ENCODE measurements around the gene TUFT1. TPM values are rescaled to one million over a fixed set of nuclear protein-coding genes. Genes with fewer than 3 reads are reported as not detected.
A peak's percentile ranks its signal among the peaks of the same experiment; 100 is the strongest.

TUFT1 gene
- total RNA-seq: 100 to 1,000 TPM in 1 of 4 donors, 10 to 100 TPM in 3; 83.4 to 121 (median 91.5) TPM

GRCh38 chr1:151540021-151540981 lies at the start of gene TUFT1:
TUFT1 (plus strand) TSS chr1:151540309; CDS start chr1:151540367, 58 bp downstream.
- Histone ChIP-seq H3K9me3 (no peaks in the 10 kb centered on the region), H3K4me1 (peaks cover 42% of the 10 kb centered on the region), H3K27me3 (no peaks in the 10 kb centered on the region), H3K36me3 (no peaks in the 10 kb centered on the region), H3K27ac (peak within 1 kb of the TSS; percentile 87), H3K4me3 (peak within 1 kb of the TSS; percentile 75)
- TF ChIP-seq, protein P1, sequence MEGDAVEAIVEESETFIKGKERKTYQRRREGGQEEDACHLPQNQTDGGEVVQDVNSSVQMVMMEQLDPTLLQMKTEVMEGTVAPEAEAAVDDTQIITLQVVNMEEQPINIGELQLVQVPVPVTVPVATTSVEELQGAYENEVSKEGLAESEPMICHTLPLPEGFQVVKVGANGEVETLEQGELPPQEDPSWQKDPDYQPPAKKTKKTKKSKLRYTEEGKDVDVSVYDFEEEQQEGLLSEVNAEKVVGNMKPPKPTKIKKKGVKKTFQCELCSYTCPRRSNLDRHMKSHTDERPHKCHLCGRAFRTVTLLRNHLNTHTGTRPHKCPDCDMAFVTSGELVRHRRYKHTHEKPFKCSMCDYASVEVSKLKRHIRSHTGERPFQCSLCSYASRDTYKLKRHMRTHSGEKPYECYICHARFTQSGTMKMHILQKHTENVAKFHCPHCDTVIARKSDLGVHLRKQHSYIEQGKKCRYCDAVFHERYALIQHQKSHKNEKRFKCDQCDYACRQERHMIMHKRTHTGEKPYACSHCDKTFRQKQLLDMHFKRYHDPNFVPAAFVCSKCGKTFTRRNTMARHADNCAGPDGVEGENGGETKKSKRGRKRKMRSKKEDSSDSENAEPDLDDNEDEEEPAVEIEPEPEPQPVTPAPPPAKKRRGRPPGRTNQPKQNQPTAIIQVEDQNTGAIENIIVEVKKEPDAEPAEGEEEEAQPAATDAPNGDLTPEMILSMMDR (IDR thresholded peaks at IDR 0.05): no peak
- TF ChIP-seq POLR2A (IDR thresholded peaks at IDR 0.05) (peak; percentile 34 to 74), POLR2AphosphoS5 (IDR thresholded peaks at IDR 0.05) (peak in 1 of 3 donors; percentile 40)
- DNase-seq (ENCODE audit: low spot score in 2 of 2): peak; percentile 95 to 97
- 3% methylated on average over 51 of the region's 70 CpGs for WGBS

DNA sequence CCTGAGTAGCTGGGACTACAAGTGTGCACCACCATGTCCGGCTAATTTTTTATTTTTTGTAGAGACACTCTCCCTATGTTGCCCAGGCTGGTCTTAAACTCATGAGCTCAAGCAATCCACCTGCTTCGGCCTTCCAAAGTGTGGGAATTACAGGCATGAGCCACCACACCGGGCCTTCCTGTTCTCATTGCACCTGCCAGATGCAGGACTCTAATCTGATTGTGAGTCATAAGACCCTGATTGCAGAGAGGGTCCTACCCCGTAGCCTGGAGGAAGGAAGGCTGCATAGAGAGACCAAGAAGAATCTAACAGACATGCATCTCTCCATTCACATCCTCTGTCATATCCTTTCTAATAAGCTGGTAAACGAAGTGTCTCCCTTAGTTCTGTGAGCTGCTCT lies 48.5 kb upstream of the TUFT1 start:
- WGBS: 86% methylated on average over 5 of the region's 5 CpGs

DNA sequence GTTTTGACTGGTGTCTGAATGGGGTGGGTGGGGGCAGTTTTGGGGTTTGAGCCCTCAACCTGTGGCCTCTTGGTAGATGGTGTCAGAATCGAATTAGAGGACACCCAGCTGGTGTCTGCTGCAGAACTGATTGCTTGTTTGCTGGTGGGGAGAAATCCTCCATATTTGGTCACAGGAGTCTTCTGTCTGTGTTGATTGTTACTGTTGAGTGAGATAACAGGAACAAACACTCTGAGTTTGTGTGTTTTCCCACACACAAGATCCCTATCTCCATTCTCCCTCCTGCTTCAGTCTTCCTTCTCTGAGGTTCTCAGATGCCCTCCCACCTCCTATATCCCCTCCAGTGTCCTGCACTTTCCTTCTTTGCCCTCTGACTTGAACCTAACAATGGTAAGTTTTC lies 48.0 kb upstream of the TUFT1 start:
- Histone ChIP-seq H3K4me1 (peaks cover 8% of the 10 kb centered on the region), H3K27me3 (no peaks in the 10 kb centered on the region), H3K9me3 (no peaks in the 10 kb centered on the region), H3K36me3 (no peaks in the 10 kb centered on the region), H3K4me3 (no peak overlapping the region), H3K27ac (no peak overlapping the region)
- TF ChIP-seq EP300 (IDR thresholded peaks at IDR 0.05) (no peak), POLR2AphosphoS5 (IDR thresholded peaks at IDR 0.05) (no peak), POLR2A (IDR thresholded peaks at IDR 0.05) (no peak)
- TF ChIP-seq, protein P1 (IDR thresholded peaks at IDR 0.05): no peak
- WGBS: 100% methylated on average over 1 of the region's 1 CpG
- no peak for DNase-seq (ENCODE audit: low spot score in 2 of 2)

More for the DNA sequence above, 48.5 kb upstream of the TUFT1 start:
- H3K27me3 ChIP-seq: no peaks in the 10 kb centered on the region
- H3K4me1 ChIP-seq: peaks cover 8% of the 10 kb centered on the region
- DNase-seq (ENCODE audit: low spot score in 2 of 2): no peak
- H3K9me3 ChIP-seq: no peaks in the 10 kb centered on the region
- no peaks in the 10 kb centered on the region for H3K36me3 ChIP-seq
- no peak for TF ChIP-seq EP300 (IDR thresholded peaks at IDR 0.05)
- no peak for TF ChIP-seq POLR2A (IDR thresholded peaks at IDR 0.05)
- TF ChIP-seq POLR2AphosphoS5 (IDR thresholded peaks at IDR 0.05): no peak
- TF ChIP-seq, protein P1 (IDR thresholded peaks at IDR 0.05): no peak
- H3K4me3 ChIP-seq: no peak overlapping the region
- H3K27ac ChIP-seq: no peak overlapping the region

GRCh38 chr1:151493042-151493441 lies 47.1 kb upstream of the TUFT1 start:
- Histone ChIP-seq H3K36me3 (no peaks in the 10 kb centered on the region), H3K4me1 (peaks cover 8% of the 10 kb centered on the region), H3K27ac (no peak overlapping the region), H3K27me3 (no peaks in the 10 kb centered on the region), H3K9me3 (no peaks in the 10 kb centered on the region), H3K4me3 (no peak overlapping the region)
- no peak for TF ChIP-seq POLR2AphosphoS5 (IDR thresholded peaks at IDR 0.05)
- TF ChIP-seq, protein P1 (IDR thresholded peaks at IDR 0.05): no peak
- no peak for TF ChIP-seq EP300 (IDR thresholded peaks at IDR 0.05)
- TF ChIP-seq POLR2A (IDR thresholded peaks at IDR 0.05): no peak
- 91% methylated on average over 3 of the region's 3 CpGs for WGBS
- DNase-seq (ENCODE audit: low spot score in 2 of 2): no peak

DNA sequence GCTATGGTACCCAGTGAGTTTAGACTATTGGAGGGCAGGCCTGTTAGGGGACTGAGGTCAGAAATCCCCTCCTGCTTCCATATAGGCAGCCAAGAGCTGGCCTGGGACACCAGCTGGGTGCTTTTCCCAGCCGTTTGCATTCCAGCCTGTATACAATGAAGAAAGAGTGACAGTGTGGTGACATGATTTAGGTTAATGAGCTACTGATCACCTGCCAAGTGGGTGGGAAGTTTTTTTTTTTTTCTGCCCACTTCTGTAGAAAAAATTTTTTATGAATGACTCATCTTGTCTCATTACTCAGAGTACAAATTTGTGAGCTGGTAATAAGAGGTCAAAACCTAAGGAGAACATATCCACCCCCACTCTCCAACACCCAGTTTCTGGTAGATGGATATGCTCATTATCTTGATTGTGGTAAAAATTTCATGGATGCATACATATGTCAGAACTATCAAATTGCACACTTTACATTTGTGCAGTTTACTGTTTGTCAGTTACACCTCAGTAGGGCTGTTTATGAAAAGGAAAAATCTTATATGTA lies 45.3 kb upstream of the TUFT1 start:
- TF ChIP-seq, protein P1 (IDR thresholded peaks at IDR 0.05): no peak
- no peak for TF ChIP-seq EP300 (IDR thresholded peaks at IDR 0.05)
- TF ChIP-seq POLR2AphosphoS5 (IDR thresholded peaks at IDR 0.05): no peak
- TF ChIP-seq POLR2A (IDR thresholded peaks at IDR 0.05): no peak
- Histone ChIP-seq H3K27me3 (no peaks in the 10 kb centered on the region), H3K4me3 (no peak overlapping the region), H3K4me1 (peaks cover 8% of the 10 kb centered on the region), H3K36me3 (no peaks in the 10 kb centered on the region), H3K27ac (no peak overlapping the region), H3K9me3 (no peaks in the 10 kb centered on the region)
- WGBS: 8% methylated on average over 1 of the region's 1 CpG
- no peak for DNase-seq (ENCODE audit: low spot score in 2 of 2)
